HL-60 (cell line): ENCODE measurements around the gene TEX22.

Source experiments
- DNase-seq, 2 experiments: peaks; one replicate each; pipeline ENCODE4 v3.0.0-alpha.2; 2010 to 2020; ENCODE audit warnings: low read depth in 1 of 2, low spot score in 1 of 2
- H3K27ac ChIP-seq: fragments of 250-450 bp; sonication (Bioruptor Pico); replicated peaks from 2 replicates; pipeline ENCODE4 v1.5.1; 2020; ENCODE audit warnings: mild to moderate bottlenecking, moderate library complexity
- H3K27me3 ChIP-seq: fragments of 250-450 bp; sonication (Bioruptor Pico); 2 replicates; pipeline ENCODE4 v1.5.1; 2021; ENCODE audit warnings: mild to moderate bottlenecking, moderate library complexity; ENCODE audit not compliant: insufficient read depth, poor library complexity, severe bottlenecking
- H3K4me3 ChIP-seq: replicated peaks from 2 replicates; pipeline ENCODE4 v1.5.1; 2011; ENCODE audit warnings: mild to moderate bottlenecking, control low read depth, low read length; ENCODE audit not compliant: insufficient read depth
- CTCF ChIP-seq: IDR thresholded peaks from one replicate; pipeline ENCODE4 v1.5.1; 2011; ENCODE audit warnings: low read length, control low read depth, inconsistent platforms; ENCODE audit not compliant: insufficient read depth
- GABPA ChIP-seq: IDR thresholded peaks from 2 replicates; pipeline ENCODE4 v1.6.1; 2012; ENCODE audit warnings: low read depth
- POLR2AphosphoS5 ChIP-seq: IDR thresholded peaks from 2 replicates; pipeline ENCODE4 v1.6.1; 2012; ENCODE audit warnings: low read depth
- REST ChIP-seq: IDR thresholded peaks from 2 replicates; pipeline ENCODE4 v1.6.1; 2012; ENCODE audit warnings: low read depth; ENCODE audit not compliant: insufficient replicate concordance
- SPI1 ChIP-seq: IDR thresholded peaks from 2 replicates; pipeline ENCODE4 v1.6.1; 2012; ENCODE audit warnings: low read depth, mild to moderate bottlenecking, borderline replicate concordance

The TEX22 gene

GRCh38 chr14:105427936-105428485, 29.7 kb downstream of the TEX22 start:
- no peak for TF ChIP-seq GABPA
- TF ChIP-seq REST, result no peak
- TF ChIP-seq SPI1, result no peak
- no peak for TF ChIP-seq CTCF
- no peak for TF ChIP-seq POLR2AphosphoS5
- Histone ChIP-seq H3K4me3 (no peak overlapping the region), H3K27me3 (no peaks in the 10 kb centered on the region), H3K27ac (no peak overlapping the region)
- no peak for DNase-seq

- TF ChIP-seq SPI1, result no peak
- no peak for TF ChIP-seq CTCF
- no peak for TF ChIP-seq POLR2AphosphoS5
- TF ChIP-seq GABPA, result no peak
- no peaks in the 10 kb centered on the region for H3K27me3 ChIP-seq
- no peak overlapping the region for H3K4me3 ChIP-seq
- no peak overlapping the region for H3K27ac ChIP-seq
- no peak for DNase-seq
Observed at GRCh38 chr14:105430042-105430441, 31.7 kb downstream of the TEX22 start.

- TF ChIP-seq SPI1 (no peak), GABPA (no peak), POLR2AphosphoS5 (no peak), REST (no peak), CTCF (no peak)
- H3K27me3 ChIP-seq, result no peaks in the 10 kb centered on the region
- no peak overlapping the region for H3K4me3 ChIP-seq
- DNase-seq, result no peak
- no peak overlapping the region for H3K27ac ChIP-seq
Observed at GRCh38 chr14:105430565-105430964, 32.2 kb downstream of the TEX22 start.

GRCh38 chr14:105431256-105431655, 32.9 kb downstream of the TEX22 start:
- no peak for DNase-seq
- TF ChIP-seq GABPA (no peak), SPI1 (no peak), CTCF (no peak), POLR2AphosphoS5 (no peak), REST (no peak)
- Histone ChIP-seq H3K4me3 (no peak overlapping the region), H3K27me3 (no peaks in the 10 kb centered on the region), H3K27ac (no peak overlapping the region)
